Stimulated activated CD8-positive, alpha-beta memory T cell treated with anti-CD3 and anti-CD28 coated beads, Interleukin-15, amount 100 ng/mL, for 24 hours (primary cell): Measurements from ENCODE around the gene DYRK1A.

Source experiments
- DNase-seq: peaks from one replicate; pipeline ENCODE4 v3.0.0-alpha.2; 2020; ENCODE audit warnings: low read depth

DYRK1A gene

DNA sequence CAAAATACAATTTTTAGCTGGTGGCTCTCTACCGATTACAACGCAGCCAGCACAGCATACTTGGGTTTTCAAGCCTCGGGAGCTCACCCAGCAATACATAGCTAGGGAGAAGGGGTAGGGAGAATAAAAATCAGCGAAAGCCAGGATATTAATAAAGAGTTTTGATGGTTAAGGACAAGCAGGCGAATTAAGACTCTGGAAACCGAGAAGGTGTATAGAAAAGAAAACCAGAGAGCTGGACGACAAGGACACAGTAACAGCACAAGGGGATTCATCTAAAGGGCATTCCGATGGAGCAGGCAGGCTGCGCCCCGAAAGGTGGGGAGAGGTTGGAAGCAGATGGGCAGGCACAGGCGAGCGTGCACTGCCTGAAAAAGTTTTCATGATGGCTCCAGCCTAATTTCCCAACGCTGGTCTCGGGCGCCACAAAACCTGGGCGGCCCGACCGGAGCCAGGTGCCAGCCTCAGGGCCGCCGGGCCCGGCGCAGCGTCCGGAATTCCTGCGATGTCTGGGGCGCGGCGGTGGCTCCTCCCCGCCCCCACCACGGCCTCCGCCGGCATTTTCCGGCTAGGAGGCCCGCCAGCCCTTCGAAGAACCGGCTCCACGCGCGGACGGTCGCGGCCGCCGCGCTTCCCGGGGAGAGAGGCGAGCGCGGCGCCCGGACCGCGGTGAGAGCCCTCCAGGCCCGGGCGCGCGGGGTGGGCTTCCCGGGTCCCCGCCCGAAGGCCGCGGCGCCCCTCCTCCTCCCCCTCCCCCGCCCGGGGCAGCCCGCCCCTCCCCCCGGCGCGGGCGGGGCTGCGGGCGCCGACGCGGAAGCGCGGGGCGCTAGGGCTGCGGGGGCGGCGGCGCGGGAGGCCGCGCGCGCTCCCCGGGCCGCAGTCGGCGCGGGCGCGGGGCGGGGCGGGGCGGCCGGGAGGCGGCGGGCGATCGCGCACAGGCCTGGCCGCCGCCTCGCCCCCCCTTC lies 774 bp upstream of the DYRK1A start:
- DNase-seq = peak; percentile 39

DNA sequence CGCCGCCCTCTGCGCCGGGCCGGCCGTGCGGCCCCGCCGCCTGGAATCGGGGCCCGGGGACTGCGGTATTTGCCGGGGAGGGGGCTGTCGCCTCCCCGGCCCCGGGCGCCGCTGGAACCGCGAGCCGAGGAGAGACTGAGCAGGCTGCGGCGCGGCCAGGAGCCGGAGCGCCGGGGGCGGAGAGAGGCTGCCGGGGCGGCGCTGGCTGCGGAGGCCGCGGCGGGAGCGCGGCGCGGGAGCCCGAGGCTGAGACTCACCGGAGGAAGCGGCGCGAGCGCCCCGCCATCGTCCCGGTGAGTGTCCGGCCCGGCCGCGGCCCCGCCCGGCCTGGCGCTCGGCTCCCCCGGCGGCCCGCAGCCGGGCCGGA lies 746 bp downstream of the DYRK1A start:
- no peak for DNase-seq

DNA sequence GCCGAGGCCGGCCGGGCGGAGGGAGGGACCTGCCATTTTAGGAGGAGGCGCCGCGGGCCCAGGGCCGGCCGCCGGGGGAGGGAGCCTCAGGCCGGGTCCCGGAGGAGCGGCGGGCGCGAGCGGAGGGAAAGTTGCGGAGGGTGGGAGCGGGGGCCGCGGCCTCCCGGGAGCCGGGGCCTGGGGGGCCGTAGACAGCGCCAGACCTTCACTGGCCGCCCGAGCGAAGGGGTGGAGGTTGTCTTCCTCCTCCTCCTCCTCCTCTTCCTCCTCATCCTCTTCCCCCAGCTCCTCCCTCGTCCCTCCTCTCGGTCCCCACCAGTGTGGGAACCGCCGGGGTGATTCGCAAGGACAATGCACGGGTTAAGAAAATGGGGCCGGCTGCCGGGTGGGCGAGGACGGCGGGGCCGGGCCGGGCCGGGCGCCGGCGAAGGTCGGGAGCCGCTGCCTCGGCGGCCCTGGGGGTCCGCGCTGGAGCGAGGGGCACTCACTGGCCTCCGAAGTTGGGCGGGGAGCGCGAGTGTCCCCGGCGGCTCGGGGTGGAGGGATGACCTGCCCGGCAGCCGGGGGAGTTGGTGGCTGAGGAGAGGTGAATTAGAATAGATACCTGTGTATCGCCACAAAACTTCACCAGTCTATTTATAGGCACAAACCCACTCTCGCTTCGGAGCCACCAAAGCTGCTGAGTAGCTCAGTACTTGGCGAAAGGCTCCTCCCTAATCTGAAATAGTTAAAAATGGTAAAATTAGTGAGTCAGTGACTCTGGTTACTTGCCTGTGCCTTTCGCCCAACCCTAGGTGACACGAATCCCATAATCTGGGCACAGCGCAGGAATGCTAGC lies 1.3 kb downstream of the DYRK1A start:
- DNase-seq = no peak

DNA sequence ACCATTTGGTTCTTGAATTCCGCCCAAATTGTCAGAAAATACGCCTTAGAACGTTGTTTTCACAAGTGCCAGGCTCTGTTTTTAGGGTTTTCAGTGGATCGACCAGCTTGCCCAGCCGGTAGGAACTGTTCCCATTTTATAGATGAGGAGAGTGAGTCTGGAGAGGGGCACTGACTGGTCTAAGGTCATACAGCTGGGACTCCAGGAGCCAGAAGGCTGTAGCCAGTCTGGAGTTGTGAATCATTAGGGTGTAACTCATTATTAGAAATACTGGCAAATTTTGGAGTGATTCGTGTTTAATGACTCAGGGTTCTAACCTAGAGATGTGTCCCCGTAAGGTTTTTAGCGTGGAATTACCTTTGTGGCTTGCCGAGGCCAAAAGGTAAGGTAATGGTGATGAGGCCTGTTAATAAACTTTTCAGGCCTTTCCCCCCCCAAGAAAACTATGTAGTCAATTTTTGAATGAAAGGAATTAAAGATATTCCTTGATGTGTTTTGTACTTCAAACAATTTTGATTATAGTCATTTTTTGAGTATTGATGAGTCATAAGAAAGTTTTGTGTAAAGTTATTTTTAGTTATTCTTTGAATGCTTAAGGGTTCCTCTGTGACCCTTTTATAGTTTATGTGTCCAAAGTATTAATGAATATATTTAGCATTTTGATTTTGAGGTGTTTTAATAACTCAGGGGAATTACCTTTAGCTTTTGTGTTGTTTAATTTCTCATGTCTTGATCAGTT lies 2.1 kb downstream of the DYRK1A start:
- DNase-seq = no peak

DNA sequence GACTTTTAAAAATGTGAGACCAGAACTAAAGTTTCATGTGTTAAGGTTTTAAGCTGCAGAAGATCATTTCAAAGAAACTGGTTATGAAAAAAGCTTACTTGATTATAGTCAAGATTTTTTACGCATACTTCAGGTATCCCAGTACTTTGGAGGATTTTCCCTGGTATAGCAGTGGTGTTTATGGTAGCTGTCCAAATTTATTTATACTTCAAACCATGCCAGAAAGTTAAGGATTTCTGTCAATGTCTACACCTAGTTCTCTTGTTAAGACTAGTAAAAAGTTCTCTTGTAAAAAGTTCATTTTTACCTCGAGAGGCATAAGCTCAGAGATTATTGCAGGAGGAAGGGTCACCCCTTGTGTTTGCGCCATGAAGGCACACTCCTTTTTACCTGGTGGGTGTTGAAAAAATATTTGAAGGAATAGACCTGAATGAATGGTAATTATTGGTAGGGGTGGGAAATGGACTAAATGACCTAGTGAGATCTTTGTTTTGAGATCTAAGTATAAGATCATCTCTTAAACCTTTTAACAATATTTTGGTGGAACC lies 2.8 kb downstream of the DYRK1A start:
- DNase-seq = no peak

DNA sequence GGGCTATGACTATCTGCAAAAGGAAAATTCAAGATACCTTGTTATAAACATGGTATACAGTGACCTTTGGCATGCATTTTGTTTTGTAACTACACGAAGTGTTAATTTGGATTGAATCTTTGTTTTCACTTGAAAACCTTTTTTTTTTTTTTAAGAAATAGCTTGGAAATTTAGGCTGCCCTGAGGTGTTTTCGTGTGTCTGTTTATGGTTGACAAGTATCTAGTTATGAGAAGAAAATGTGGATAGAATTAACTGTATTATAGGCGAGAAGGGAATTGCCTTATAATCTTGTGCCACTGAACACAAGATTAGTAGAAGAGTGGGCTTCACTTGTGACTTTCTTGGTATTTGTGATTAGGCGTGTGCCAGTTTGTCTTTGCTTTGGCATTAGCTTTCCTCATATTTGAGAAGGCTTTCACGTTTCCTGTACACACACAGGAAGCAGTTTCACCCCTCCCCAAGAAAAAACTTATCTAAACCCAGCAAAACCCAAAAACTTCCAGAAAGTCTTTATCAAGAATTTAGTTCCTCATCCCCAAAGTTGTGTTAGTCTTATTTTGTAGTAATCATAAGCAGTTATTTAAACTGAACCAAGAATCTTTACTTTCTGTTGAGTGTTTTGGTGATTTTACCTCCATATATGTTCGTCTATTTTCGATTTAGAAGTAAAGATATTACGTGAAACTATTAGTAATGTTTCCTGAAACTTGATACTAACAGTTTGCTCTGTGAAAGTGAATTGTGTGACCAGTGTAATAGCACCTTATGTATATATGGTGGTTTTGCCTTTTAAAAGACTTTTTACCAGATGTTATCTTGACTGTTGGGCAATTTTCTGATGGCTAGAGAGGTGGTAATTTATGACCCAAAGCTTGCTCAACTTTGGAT lies 3.8 kb downstream of the DYRK1A start:
- no peak for DNase-seq

DNA sequence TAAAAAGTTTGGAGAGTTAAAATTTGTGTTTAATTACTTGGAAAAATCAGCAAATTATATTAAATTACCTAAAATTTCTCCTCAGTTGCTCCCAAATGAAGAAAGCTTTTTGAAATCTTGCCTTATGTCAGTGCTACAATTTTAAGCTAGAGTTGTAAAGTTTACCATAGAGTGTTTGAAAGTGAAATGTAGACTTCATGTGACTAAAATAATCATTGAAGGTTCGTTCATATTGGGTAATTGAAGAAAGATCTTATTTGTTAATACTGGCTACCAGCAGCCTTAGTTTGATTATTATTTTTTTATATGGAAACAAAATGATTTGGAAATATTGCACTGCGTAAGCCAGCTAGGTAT lies 4.4 kb downstream of the DYRK1A start:
- DNase-seq = no peak

DNA sequence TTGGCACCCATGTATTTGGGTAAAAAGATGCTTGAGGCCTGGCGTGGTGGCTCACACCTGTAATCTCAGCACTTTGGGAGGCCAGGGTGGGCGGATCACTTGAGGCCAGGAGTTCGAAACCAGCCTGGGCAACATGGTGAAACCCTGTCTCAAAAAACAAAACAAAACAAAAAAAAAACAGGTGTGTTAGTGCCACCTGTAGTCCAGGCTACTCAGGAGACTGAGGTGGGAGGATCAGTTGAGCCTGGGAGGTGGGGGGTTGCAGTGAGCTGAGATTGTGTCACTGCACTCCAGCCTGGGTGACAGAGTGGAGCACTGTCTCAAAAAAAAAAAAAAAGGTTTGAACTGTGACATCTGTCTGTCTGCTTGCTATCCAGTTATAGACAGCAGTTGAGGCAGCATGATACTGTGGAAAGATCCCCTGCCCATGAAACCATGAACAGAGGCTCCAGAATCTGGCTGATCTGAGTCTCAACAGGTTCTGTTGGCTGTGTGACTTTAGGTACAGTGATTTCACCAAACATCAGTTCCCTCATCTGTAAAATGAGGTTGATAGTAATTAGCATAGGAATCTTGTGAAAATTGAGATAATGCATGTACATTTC lies 5.7 kb downstream of the DYRK1A start:
- DNase-seq = no peak

DNA sequence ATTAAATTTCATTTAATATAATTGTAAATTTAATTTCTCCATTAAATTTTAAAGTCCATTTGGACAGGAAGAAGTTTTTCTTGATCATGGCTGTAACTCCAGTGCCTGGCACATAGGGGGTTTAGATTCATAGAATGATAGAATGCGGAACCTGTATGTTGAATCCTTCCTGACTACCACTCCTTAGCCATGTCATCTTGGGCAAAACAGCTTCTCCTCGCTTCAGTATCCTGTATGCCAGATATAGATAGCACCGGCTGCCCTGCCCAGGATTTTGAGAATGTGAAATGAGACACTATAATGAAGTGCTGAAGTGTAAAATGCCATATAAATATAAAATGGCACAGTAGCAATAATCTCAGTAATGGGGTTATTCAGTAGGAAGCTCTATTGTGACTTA lies 6.4 kb downstream of the DYRK1A start:
- no peak for DNase-seq

DNA sequence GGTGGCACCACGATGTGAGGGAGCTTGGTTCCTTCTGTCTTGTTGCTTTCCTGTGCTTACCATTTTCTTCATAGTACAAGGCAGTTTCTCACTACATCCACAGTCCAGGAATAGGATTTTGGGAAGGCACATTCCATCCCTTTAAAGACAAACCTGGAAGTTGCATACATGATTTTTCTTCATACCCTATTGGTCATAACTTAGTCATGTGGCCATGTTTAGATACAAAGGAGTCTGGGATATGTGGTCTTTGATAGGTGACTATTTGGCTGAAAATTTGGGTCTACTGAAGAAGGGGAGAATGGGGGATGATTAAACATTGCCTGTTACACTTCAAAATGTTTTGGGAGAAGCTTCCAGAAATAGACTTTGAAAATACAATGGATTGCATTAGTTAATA lies 7.0 kb downstream of the DYRK1A start:
- DNase-seq = no peak

DNA sequence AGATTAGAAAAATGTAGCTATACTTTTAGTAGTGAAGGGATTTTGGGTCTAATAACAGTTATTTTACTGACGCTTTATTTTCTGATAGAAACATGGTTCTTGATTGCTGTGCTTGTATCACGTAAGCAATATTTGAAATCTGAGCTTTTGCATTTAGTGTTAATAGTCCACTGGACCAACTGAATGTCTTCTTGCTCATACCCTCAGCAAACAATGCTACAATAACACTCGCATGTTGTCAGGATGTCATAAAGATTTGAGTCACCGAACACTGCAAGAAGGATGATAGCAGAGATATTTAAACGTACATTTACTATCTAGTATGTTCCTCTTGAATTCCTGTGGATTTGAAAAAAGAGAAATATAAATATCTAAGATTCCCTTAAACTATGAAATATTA lies 7.5 kb downstream of the DYRK1A start:
- no peak for DNase-seq

DNA sequence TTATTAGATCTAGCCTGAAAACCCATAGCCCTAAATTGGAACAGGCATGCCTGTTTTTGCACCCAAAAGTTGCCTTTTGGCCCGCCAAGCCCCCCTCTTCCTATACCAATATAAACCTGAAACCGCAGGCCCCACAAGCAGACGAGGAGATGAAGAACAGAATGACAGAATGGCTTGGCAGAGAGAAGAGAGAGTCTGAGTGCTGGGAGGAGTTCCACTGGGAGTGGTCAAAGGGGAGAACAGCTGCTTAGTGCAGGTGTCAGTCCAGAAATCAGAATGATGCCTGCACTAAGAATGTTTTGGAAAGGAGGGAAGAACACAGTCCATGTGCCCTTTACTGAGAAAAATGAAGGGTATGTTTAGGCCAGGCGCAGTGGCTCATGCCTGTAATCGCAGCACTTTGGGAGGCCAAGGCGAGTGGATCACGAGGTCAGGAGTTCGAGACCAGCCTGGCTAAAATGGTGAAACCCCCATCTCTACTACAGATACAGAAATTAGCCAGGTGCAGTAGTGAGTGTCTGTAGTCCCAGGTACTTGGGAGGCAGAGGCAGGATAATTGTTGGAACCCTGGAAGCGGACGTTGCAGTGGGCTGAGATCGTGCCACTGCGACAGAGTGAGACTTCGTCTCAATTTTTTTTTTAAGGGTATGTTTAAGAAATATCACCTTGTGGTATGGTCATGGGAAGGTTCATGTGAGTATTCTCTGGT lies 9.4 kb downstream of the DYRK1A start:
- no peak for DNase-seq

DNA sequence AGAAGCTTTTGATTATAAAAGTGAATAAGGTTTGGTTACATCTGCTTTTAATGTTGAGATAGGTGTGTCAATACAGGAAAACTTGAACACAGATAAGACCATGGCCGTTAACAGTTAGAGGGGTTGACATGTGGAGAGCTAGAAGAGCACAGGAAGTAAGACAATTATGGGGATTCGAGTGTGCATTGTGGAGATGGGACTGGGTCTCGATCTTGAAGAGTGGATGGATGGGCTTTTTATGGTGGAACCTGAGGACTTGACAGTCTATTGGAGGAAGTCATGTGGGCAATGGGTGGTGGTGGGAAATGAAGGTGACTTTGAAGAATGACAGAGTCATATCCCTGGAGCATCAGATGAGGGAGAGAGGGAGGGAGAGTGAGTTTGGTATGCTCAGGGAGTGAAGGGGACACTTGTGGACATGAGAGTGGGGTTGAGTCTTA lies 12.1 kb downstream of the DYRK1A start:
- no peak for DNase-seq

DNA sequence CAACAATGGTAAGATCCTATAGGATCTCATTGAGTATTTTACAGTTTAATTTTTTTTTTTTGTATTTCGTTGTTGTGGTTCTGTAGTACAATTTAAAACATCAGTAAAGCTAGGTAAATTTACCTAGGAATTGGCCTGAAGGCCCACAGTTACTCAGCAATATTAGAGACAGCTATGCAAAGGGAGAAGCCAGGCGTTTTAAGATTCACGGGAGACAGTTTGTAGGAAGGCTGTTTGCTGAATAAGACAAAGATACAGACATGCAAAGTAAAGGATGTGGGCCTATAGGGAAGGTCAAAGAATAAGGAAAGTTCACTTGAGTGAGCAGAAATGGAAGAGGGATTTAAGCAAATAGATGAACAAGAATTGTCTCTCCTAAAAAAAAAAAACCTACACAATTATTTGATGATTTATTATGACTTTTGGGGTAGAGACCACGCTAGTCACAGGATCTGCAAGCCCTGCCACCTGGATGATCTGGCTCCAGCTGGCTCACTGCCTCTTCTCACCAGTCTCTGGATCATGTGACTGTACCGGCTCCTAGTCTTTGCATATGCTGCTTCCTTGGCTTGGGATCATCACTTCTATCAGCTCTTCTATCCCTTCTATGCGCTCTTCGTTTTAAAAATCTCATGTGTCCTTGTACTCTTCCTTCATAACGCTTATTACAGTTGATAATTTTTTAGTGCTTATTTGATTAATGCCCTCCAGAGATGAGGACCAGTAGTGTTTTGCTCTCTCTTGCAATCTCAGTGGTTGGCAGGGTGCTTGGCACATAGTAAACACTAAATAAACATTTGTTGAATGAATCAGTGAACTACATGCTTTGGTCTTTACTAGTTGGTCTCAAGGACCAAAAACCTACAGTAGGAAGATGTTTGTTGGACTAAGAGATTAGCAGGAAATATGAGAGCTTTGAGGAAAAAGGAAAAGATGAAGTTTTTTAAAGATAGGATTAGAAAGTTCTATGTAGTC lies 14.1 kb downstream of the DYRK1A start:
- no peak for DNase-seq

DNA sequence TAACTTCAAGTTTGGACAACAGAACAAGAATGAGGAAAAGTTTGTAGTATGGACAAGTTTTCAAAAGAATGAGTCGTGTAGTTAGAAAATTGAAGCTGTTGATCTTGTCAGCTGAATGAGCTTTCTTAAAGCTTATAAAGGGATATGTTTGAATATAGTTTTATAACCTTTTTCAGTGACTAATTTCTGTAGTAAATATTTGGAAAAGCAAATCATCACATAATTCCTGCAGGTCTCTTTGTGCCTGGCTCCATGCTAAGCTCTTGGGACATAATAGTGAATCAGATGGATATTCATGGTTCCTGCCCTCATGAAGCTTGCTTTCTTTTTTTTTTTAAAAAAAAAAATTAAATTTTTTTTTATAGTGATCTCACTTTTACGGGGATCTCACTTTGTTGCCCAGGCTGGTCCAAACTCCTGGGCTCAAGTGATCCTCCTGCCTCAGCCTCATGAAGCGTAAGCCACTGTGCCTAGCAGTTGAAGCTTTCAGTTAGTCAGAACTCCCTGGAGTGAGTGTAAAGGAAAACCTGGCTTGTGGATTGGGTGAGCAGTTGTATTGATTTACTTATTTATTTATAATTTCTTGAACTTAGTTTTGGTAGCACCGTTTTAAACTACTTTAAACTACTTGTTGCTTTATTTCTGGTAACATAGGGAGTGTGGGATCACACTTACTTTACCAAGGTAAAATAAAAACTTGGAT lies 15.5 kb downstream of the DYRK1A start:
- DNase-seq = no peak

DNA sequence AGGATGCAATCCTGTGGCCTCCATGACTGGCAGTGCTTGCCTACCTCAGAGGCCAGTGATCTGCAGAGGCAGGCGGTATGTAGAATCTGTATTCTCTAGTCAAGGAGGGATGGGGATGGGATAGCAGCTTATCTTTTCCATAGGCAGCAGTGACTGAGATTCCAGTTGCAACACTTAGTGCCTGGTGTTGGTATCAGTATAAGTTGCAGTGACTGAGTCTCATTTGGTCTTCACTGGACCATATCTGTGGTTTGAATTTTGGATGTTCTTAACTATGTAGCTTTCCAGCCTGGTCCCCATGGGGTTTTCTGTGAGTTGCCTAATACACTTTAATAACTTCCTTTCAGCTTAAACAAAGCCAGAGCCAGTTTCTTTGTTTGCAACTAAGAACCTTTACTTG lies 16.5 kb downstream of the DYRK1A start:
- DNase-seq = no peak

DNA sequence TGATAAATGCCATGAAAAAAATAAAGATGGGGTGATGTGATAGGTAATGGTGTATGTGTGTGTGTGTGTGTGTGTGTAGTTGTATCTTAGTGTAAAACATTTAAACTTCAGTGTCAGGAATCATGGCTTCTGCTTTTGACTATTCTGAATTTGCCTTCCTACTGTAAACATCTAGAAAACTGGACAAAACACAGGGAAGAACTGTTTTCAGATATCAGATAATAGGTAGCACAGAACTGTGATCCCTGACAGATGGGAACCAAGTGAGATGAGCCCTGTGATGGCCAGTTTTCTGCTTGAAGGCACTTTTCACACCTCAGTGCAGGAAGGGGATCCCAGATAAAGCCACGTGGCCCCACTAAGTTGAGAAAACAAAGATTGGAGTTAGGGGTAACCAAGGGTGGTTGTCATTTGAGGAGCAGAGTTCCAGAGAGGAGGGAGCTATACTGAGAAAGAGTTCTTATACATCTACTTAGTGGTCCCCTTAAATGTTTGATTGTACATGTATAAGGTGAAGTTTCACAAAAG lies 17.3 kb downstream of the DYRK1A start:
- DNase-seq = no peak

DNA sequence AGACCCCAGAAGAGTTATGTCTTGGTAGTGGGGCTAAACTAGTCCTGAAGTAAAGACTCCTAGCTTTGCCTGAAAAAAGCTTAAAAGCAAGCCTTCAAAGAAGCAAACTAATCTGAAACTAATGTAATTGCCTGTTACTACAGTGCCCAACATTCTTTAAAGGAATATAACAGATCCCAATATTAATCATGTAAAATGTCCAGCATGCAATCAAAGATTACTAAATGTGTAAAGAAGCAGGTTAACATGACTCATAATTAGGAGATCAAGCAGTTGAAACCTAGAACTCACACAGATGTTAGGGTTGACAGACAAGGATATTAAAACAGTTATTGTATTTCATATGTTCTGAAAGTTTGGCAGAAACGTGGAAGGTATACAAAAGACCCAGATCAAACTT lies 17.8 kb downstream of the DYRK1A start:
- no peak for DNase-seq
